ENCODE results near the gene ACSS3. TPM values are rescaled to one million over a fixed set of nuclear protein-coding genes. Genes with fewer than 3 reads are reported as not detected.
"Not testable (repeated sequence)": the region's sequence is repeated elsewhere in the genome, so short reads cannot be mapped to it uniquely, and the experiment has no call there.

ACSS3 gene
- total RNA-seq, 2 donors from 2014 or later: 28.3 to 29.4 TPM

- Histone ChIP-seq H3K27ac (ENCODE audit: low read depth, low read length) (no peak overlapping the region), H3K9me3 (ENCODE audit: control insufficient read depth, low read length) (peaks cover 8% of the 10 kb centered on the region), H3K4me1 (ENCODE audit: control insufficient read depth, insufficient read depth, low read length) (no peaks in the 10 kb centered on the region), H3K27me3 (ENCODE audit: control insufficient read depth, insufficient read depth, low read length, poor library complexity, severe bottlenecking) (no peaks in the 10 kb centered on the region), H3K9ac (ENCODE audit: extremely low read depth, low read length, poor library complexity, severe bottlenecking) (no peak overlapping the region), H3K4me3 (ENCODE audit: low read length) (no peak overlapping the region), H3K36me3 (ENCODE audit: control insufficient read depth, insufficient read depth, low read length) (peaks cover 43% of the 10 kb centered on the region)
- Mint-ChIP-seq H3K27ac (no peak overlapping the region), H3K4me1 (peaks cover 3% of the 10 kb centered on the region), H3K27me3 (ENCODE audit: insufficient read depth) (no peaks in the 10 kb centered on the region), H3K36me3 (ENCODE audit: low read depth) (peaks cover 33% of the 10 kb centered on the region), H3K9me3 (peaks cover 10% of the 10 kb centered on the region), H3K4me3 (no peak overlapping the region)
- TF ChIP-seq, protein P1, sequence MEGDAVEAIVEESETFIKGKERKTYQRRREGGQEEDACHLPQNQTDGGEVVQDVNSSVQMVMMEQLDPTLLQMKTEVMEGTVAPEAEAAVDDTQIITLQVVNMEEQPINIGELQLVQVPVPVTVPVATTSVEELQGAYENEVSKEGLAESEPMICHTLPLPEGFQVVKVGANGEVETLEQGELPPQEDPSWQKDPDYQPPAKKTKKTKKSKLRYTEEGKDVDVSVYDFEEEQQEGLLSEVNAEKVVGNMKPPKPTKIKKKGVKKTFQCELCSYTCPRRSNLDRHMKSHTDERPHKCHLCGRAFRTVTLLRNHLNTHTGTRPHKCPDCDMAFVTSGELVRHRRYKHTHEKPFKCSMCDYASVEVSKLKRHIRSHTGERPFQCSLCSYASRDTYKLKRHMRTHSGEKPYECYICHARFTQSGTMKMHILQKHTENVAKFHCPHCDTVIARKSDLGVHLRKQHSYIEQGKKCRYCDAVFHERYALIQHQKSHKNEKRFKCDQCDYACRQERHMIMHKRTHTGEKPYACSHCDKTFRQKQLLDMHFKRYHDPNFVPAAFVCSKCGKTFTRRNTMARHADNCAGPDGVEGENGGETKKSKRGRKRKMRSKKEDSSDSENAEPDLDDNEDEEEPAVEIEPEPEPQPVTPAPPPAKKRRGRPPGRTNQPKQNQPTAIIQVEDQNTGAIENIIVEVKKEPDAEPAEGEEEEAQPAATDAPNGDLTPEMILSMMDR (conservative IDR thresholded peaks at IDR 0.05): no peak
- 97 to 100% methylated on average over 1 to 2 of the region's 2 CpGs for WGBS, 2 experiments (ENCODE audit: insufficient coverage in 1 of 2, insufficient read length in 1 of 2)
- no peak for DNase-seq
Measured at GRCh38 chr12:81181691-81182090, 103.8 kb downstream of the ACSS3 start.

GRCh38 chr12:81187686-81188085 lies 109.8 kb downstream of the ACSS3 start:
- Histone ChIP-seq H3K9ac (ENCODE audit: extremely low read depth, low read length, poor library complexity, severe bottlenecking) (no peak overlapping the region), H3K9me3 (ENCODE audit: control insufficient read depth, low read length) (no peaks in the 10 kb centered on the region), H3K4me3 (ENCODE audit: low read length) (no peak overlapping the region), H3K4me1 (ENCODE audit: control insufficient read depth, insufficient read depth, low read length) (no peaks in the 10 kb centered on the region), H3K27ac (ENCODE audit: low read depth, low read length) (no peak overlapping the region), H3K27me3 (ENCODE audit: control insufficient read depth, insufficient read depth, low read length, poor library complexity, severe bottlenecking) (no peaks in the 10 kb centered on the region), H3K36me3 (ENCODE audit: control insufficient read depth, insufficient read depth, low read length) (peaks cover 36% of the 10 kb centered on the region)
- Mint-ChIP-seq H3K4me1 (no peaks in the 10 kb centered on the region), H3K36me3 (ENCODE audit: low read depth) (peaks cover 12% of the 10 kb centered on the region), H3K9me3 (no peaks in the 10 kb centered on the region), H3K27ac (no peak overlapping the region), H3K27me3 (ENCODE audit: insufficient read depth) (no peaks in the 10 kb centered on the region), H3K4me3 (no peak overlapping the region)
- WGBS, 2 experiments (ENCODE audit: insufficient coverage in 1 of 2, insufficient read length in 1 of 2): 97 to 100% methylated on average over 1 of the region's 1 CpG
- TF ChIP-seq, protein P1 (conservative IDR thresholded peaks at IDR 0.05): no peak
- DNase-seq: no peak

DNA sequence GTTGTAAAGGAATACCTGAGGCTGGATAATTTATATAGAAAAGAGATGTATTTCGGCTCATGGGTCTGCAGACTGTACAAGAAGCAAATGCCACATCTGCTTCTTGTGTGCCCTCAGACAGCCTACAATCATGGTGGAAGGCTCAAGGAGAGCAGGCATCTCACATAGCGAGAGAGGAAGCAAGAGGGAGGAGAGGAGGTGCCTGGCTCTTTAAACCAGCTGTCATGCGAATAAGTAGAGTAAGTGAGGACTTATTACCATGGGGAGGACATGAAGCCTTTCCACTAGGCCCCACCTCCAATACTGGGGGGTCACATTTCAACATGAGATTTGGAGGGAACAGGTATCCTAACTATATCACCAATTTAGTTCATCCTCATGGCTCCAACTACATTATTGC lies 118.7 kb downstream of the ACSS3 start:
- Mint-ChIP-seq H3K9me3 (no peaks in the 10 kb centered on the region), H3K27ac (no peak overlapping the region), H3K4me1 (peaks cover 6% of the 10 kb centered on the region), H3K36me3 (ENCODE audit: low read depth) (peaks cover 1% of the 10 kb centered on the region), H3K4me3 (no peak overlapping the region), H3K27me3 (ENCODE audit: insufficient read depth) (no peaks in the 10 kb centered on the region)
- Histone ChIP-seq H3K9ac (ENCODE audit: extremely low read depth, low read length, poor library complexity, severe bottlenecking) (no peak overlapping the region), H3K9me3 (ENCODE audit: control insufficient read depth, low read length) (no peaks in the 10 kb centered on the region), H3K4me1 (ENCODE audit: control insufficient read depth, insufficient read depth, low read length) (no peaks in the 10 kb centered on the region), H3K36me3 (ENCODE audit: control insufficient read depth, insufficient read depth, low read length) (peaks cover 7% of the 10 kb centered on the region), H3K27ac (ENCODE audit: low read depth, low read length) (no peak overlapping the region), H3K27me3 (ENCODE audit: control insufficient read depth, insufficient read depth, low read length, poor library complexity, severe bottlenecking) (no peaks in the 10 kb centered on the region), H3K4me3 (ENCODE audit: low read length) (no peak overlapping the region)
- no peak for DNase-seq
- TF ChIP-seq, protein P1 (conservative IDR thresholded peaks at IDR 0.05): no peak
- WGBS, 2 experiments (ENCODE audit: insufficient coverage in 1 of 2, insufficient read length in 1 of 2): 97 to 100% methylated on average over 1 to 3 of the region's 3 CpGs

DNA sequence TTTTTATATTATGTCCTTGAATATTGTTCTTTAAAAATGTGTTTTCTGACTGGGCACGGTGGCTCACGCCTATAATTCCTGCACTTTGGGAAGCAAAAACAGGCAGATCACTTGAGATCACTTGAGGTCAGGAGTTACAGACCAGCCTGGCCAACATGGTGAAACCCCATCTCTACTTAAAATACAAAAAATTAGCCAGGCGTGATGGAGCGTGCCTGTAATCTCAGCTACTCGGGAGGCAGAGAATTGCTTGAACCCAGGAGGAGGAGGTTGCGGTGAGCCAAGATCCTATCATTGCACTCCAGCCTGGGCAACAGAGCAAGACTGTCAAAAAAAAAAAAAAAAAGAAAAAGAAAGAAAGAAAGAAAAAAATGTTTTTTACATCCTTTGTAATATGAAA lies 122.7 kb downstream of the ACSS3 start:
- not testable (repeated sequence) for H3K27me3 Mint-ChIP-seq (ENCODE audit: insufficient read depth); H3K9me3 Mint-ChIP-seq; H3K27me3 ChIP-seq (ENCODE audit: control insufficient read depth, insufficient read depth, low read length, poor library complexity, severe bottlenecking); H3K9ac ChIP-seq (ENCODE audit: extremely low read depth, low read length, poor library complexity, severe bottlenecking); H3K4me1 ChIP-seq (ENCODE audit: control insufficient read depth, insufficient read depth, low read length); H3K4me3 ChIP-seq (ENCODE audit: low read length); DNase-seq; H3K27ac ChIP-seq (ENCODE audit: low read depth, low read length); H3K9me3 ChIP-seq (ENCODE audit: control insufficient read depth, low read length); H3K36me3 Mint-ChIP-seq (ENCODE audit: low read depth); H3K27ac Mint-ChIP-seq; H3K4me3 Mint-ChIP-seq
- H3K4me1 Mint-ChIP-seq: peaks cover 19% of the 10 kb centered on the region
- WGBS, 2 experiments (ENCODE audit: insufficient coverage in 1 of 2, insufficient read length in 1 of 2): 77 to 82% methylated on average over 5 to 6 of the region's 6 CpGs
- peaks cover 17% of the 10 kb centered on the region for H3K36me3 ChIP-seq (ENCODE audit: control insufficient read depth, insufficient read depth, low read length)

Measured in endodermal cell (in vitro differentiated cells).